22Rv1 (cell line): Measurements from ENCODE around the gene FCSK.

ENCODE experiments used
- CTCF ChIP-seq: fragments of 450-650 bp; IDR thresholded peaks from 2 replicates; pipeline ENCODE4 v1.5.1; 2017; ENCODE audit warnings: mild to moderate bottlenecking
- ZFX ChIP-seq: fragments of 450-650 bp; IDR thresholded peaks from 2 replicates; pipeline ENCODE4 v1.6.1; 2017; ENCODE audit warnings: antibody characterized with exemption, borderline replicate concordance

GRCh38 chr16:70432723-70433457 is 21.5 kb upstream of the FCSK start:
- TF ChIP-seq ZFX: no peak
- TF ChIP-seq CTCF: no peak
